Stimulated activated CD8-positive, alpha-beta memory T cell treated with anti-CD3 and anti-CD28 coated beads, Interleukin-7, amount 100 ng/mL, for 1 hour (primary cell): ENCODE results near the gene PCGF3.
"Not testable (repeated sequence)": the region's sequence is repeated elsewhere in the genome, so short reads cannot be mapped to it uniquely, and the experiment has no call there.

ENCODE experiments used
- DNase-seq, 2 donors: peaks; one replicate each; pipeline ENCODE4 v3.0.0-alpha.2; 2020; ENCODE audit warnings: low read depth in 2 of 2

Gene PCGF3

GRCh38 chr4:763191-763810, 57.7 kb downstream of the PCGF3 start:
- DNase-seq: no peak

GRCh38 chr4:763922-764321, 58.3 kb downstream of the PCGF3 start:
- DNase-seq: no peak

GRCh38 chr4:764405-765169, 59.0 kb downstream of the PCGF3 start:
- DNase-seq: no peak

- no peak for DNase-seq
Measured at GRCh38 chr4:766152-766515, 60.5 kb downstream of the PCGF3 start.

GRCh38 chr4:766559-767283, 61.1 kb downstream of the PCGF3 start:
- no peak for DNase-seq

GRCh38 chr4:768076-768475, 62.4 kb downstream of the PCGF3 start:
- DNase-seq: no peak

- DNase-seq: no peak
Measured at GRCh38 chr4:768995-769394, 63.4 kb downstream of the PCGF3 start.

- DNase-seq: no peak
Measured at GRCh38 chr4:769511-769910, 63.9 kb downstream of the PCGF3 start.

GRCh38 chr4:770022-770421, 64.4 kb downstream of the PCGF3 start:
- no peak for DNase-seq

GRCh38 chr4:771464-771863, 65.8 kb downstream of the PCGF3 start:
- DNase-seq: no peak

- no peak for DNase-seq
Measured at GRCh38 chr4:772118-772517, 66.5 kb downstream of the PCGF3 start.

- DNase-seq: no peak
Measured at GRCh38 chr4:772776-773175, 67.1 kb downstream of the PCGF3 start.

GRCh38 chr4:773214-773613, 67.6 kb downstream of the PCGF3 start:
- DNase-seq: no peak

- DNase-seq: not testable (repeated sequence)
Measured at GRCh38 chr4:774419-775092, 68.9 kb downstream of the PCGF3 start.

- not testable (repeated sequence) for DNase-seq
Measured at GRCh38 chr4:775485-775884, 69.9 kb downstream of the PCGF3 start.

- DNase-seq: no peak
Measured at GRCh38 chr4:776743-777441, 71.3 kb downstream of the PCGF3 start.

GRCh38 chr4:777520-778262, 72.1 kb downstream of the PCGF3 start:
- DNase-seq: no peak

- DNase-seq: no peak
Measured at GRCh38 chr4:779555-779954, 73.9 kb downstream of the PCGF3 start.

GRCh38 chr4:780255-780654, 74.6 kb downstream of the PCGF3 start:
- not testable (repeated sequence) for DNase-seq

- no peak for DNase-seq
Measured at GRCh38 chr4:780716-781492, 75.3 kb downstream of the PCGF3 start.
